NCI-H510A (cell line): Measurements from ENCODE around the gene ARHGAP45.

Experiments
- DNase-seq: peaks from one replicate; lab custom pipeline; 2025; lab: John Stamatoyannopoulos, UW

The ARHGAP45 gene

GRCh38 chr19:1070931-1071791 is 4.2 kb downstream of the ARHGAP45 start:
- no peak for DNase-seq

- no peak for DNase-seq
Measured at GRCh38 chr19:1072371-1073015, 5.5 kb downstream of the ARHGAP45 start.

GRCh38 chr19:1073063-1073955 is 6.3 kb downstream of the ARHGAP45 start:
- no peak for DNase-seq

- no peak for DNase-seq
Measured at GRCh38 chr19:1073956-1074517, 7.1 kb downstream of the ARHGAP45 start.

- DNase-seq = peak; percentile 78
Measured at GRCh38 chr19:1074544-1075283, 7.7 kb downstream of the ARHGAP45 start.

GRCh38 chr19:1076046-1076386 is 9.0 kb downstream of the ARHGAP45 start:
- no peak for DNase-seq

GRCh38 chr19:1076951-1077350 is 10.0 kb downstream of the ARHGAP45 start:
- DNase-seq = no peak

- DNase-seq = peak; percentile 69
Measured at GRCh38 chr19:1079566-1080111, 12.7 kb downstream of the ARHGAP45 start.

- no peak for DNase-seq
Measured at GRCh38 chr19:1080360-1081161, 13.6 kb downstream of the ARHGAP45 start.

GRCh38 chr19:1081301-1082164 is 14.6 kb downstream of the ARHGAP45 start:
- no peak for DNase-seq

GRCh38 chr19:1082165-1082927 is 15.4 kb downstream of the ARHGAP45 start:
- peak; percentile 75 for DNase-seq

- DNase-seq = no peak
Measured at GRCh38 chr19:1082928-1083816, 16.2 kb downstream of the ARHGAP45 start.

- DNase-seq = no peak
Measured at GRCh38 chr19:1084024-1084868, 17.3 kb downstream of the ARHGAP45 start.

GRCh38 chr19:1085053-1085658 is 18.2 kb downstream of the ARHGAP45 start:
- DNase-seq = no peak

- DNase-seq = no peak
Measured at GRCh38 chr19:1085676-1086442, 18.9 kb downstream of the ARHGAP45 start.
